HEK293 (cell line): ENCODE measurements around the gene CPO.

ENCODE experiments used
- CTCF ChIP-seq: fragments of 450-650 bp; formaldehyde crosslinking; IDR thresholded peaks from 2 replicates; pipeline ENCODE4 v1.5.1; 2016; ENCODE audit warnings: missing biosample characterization, missing genetic modification characterization
- MYNN ChIP-seq: fragments of 450-650 bp; formaldehyde crosslinking; IDR thresholded peaks from 2 replicates; pipeline ENCODE4 v1.5.1; 2016; ENCODE audit warnings: missing biosample characterization, missing genetic modification characterization, borderline replicate concordance
- PATZ1 ChIP-seq: fragments of 450-650 bp; formaldehyde crosslinking; IDR thresholded peaks from 2 replicates; pipeline ENCODE4 v1.5.1; 2016; ENCODE audit warnings: missing biosample characterization, missing genetic modification characterization
- PRDM2 ChIP-seq: fragments of 450-650 bp; formaldehyde crosslinking; IDR thresholded peaks from 2 replicates; pipeline ENCODE4 v1.5.1; 2016; ENCODE audit warnings: missing biosample characterization, missing genetic modification characterization, borderline replicate concordance
- TCF7L2 ChIP-seq: IDR thresholded peaks from 2 replicates; pipeline ENCODE4 v1.6.1; 2011; ENCODE audit warnings: low read depth, mild to moderate bottlenecking, inconsistent platforms, low read length, moderate library complexity, borderline replicate concordance
- ZBTB8A ChIP-seq: fragments of 450-650 bp; formaldehyde crosslinking; IDR thresholded peaks from 2 replicates; pipeline ENCODE4 v1.5.1; 2016; ENCODE audit warnings: missing biosample characterization, missing genetic modification characterization
- ZFP41 ChIP-seq: fragments of 450-650 bp; formaldehyde crosslinking; IDR thresholded peaks from 2 replicates; pipeline ENCODE4 v1.5.1; 2016; ENCODE audit warnings: missing biosample characterization, missing genetic modification characterization, borderline replicate concordance
- ZNF121 ChIP-seq: fragments of 450-650 bp; formaldehyde crosslinking; IDR thresholded peaks from 2 replicates; pipeline ENCODE4 v1.5.1; 2016; ENCODE audit warnings: missing biosample characterization, missing genetic modification characterization
- ZNF24 ChIP-seq: fragments of 450-650 bp; formaldehyde crosslinking; IDR thresholded peaks from 2 replicates; pipeline ENCODE4 v1.5.1; 2016; ENCODE audit warnings: missing biosample characterization, missing genetic modification characterization
- ZNF324 ChIP-seq: fragments of 450-650 bp; formaldehyde crosslinking; IDR thresholded peaks from 2 replicates; pipeline ENCODE4 v1.5.1; 2016; ENCODE audit warnings: missing biosample characterization, missing genetic modification characterization
- ZNF624 ChIP-seq: fragments of 450-650 bp; formaldehyde crosslinking; IDR thresholded peaks from 2 replicates; pipeline ENCODE4 v1.5.1; 2017; ENCODE audit warnings: missing biosample characterization, missing genetic modification characterization
- ZNF768 ChIP-seq: fragments of 450-650 bp; formaldehyde crosslinking; IDR thresholded peaks from 2 replicates; pipeline ENCODE4 v1.5.1; 2018; ENCODE audit warnings: missing biosample characterization, mild to moderate bottlenecking, missing genetic modification characterization

GRCh38 chr2:206974551-206974950, 35.2 kb downstream of the CPO start:
- TF ChIP-seq ZBTB8A (tag by site-specific recombination), result no peak
- no peak for TF ChIP-seq CTCF (tag by site-specific recombination)
- no peak for TF ChIP-seq TCF7L2
- no peak for TF ChIP-seq MYNN (tag by site-specific recombination)
- TF ChIP-seq ZNF768 (tag by site-specific recombination), result no peak
- TF ChIP-seq PRDM2 (tag by site-specific recombination), result no peak
- no peak for TF ChIP-seq ZFP41 (tag by site-specific recombination)
- TF ChIP-seq ZNF121, result no peak
- no peak for TF ChIP-seq PATZ1 (tag by site-specific recombination)
- TF ChIP-seq ZNF624, result no peak
- TF ChIP-seq ZNF24 (tag by site-specific recombination), result no peak
- TF ChIP-seq ZNF324 (tag by site-specific recombination), result no peak
